ENCODE measurements around the gene TAS2R8. TPM values are rescaled to one million over a fixed set of nuclear protein-coding genes. Genes with fewer than 3 reads are reported as not detected.

TAS2R8 gene
- total RNA-seq, 1 experiment from 2014 or later = not detected

- Histone ChIP-seq H3K9me2 (ENCODE audit: insufficient read depth) (no peaks in the 10 kb centered on the region), H4K20me1 (ENCODE audit: insufficient read depth) (no peaks in the 10 kb centered on the region), H3K27ac (no peak overlapping the region), H3K4me2 (no peak overlapping the region), H3K4me1 (replicated peaks; ENCODE audit: insufficient read depth) (no peaks in the 10 kb centered on the region), H3K4me3 (no peak overlapping the region), H2AFZ (no peak overlapping the region), H3K9me3 (ENCODE audit: insufficient read depth, low read depth) (no peaks in the 10 kb centered on the region), H3F3A (ENCODE audit: insufficient read depth, low read depth) (no peaks in the 10 kb centered on the region), H3K79me2 (ENCODE audit: low read depth) (no peaks in the 10 kb centered on the region), H3K36me3 (ENCODE audit: low read depth) (no peaks in the 10 kb centered on the region), H3K27me3 (ENCODE audit: insufficient read depth, low read depth) (no peaks in the 10 kb centered on the region)
- ChIA-PET CTCF (no interaction called here), POLR2A (ENCODE audit: unreplicated experiment) (no interaction called here)
- intact Hi-C loops (cut with micrococcal nuclease; ENCODE audit: unreplicated experiment) = no loop called here
- no TSS peak for BruUV-seq (replicated peaks)
- DNase-seq = no peak
- no peak for TF ChIP-seq EZH2 (IDR thresholded peaks at IDR 0.05; ENCODE audit: low read depth)
Observed at GRCh38 chr12:10842862-10843261, 35.8 kb upstream of the TAS2R8 start.

DNA sequence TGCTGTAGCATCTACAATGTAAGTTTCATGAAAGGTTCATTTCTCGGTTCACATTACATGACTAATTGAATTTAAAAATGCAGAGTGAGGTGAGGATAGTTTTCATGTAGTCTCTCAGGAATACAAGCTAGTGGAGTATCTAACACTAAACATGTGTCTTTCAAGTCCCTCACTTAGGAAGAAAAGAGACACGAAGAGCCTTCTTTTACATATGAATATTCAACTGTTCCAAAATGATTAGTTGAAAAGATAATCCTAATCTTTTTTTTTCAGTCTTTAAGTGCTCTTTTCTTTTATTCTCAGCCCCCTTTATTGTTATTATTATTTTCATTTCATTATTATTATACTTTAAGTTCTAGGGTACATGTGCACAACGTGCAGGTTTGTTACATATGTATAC lies 31.4 kb upstream of the TAS2R8 start:
- no peak overlapping the region for H3K4me3 ChIP-seq
- no peaks in the 10 kb centered on the region for H3K9me3 ChIP-seq (ENCODE audit: insufficient read depth, low read depth)
- BruUV-seq (replicated peaks) = no TSS peak
- no peaks in the 10 kb centered on the region for H3K36me3 ChIP-seq (ENCODE audit: low read depth)
- H3K9me2 ChIP-seq (ENCODE audit: insufficient read depth) = no peaks in the 10 kb centered on the region
- ChIA-PET CTCF (no interaction called here), POLR2A (ENCODE audit: unreplicated experiment) (no interaction called here)
- TF ChIP-seq, protein P1, sequence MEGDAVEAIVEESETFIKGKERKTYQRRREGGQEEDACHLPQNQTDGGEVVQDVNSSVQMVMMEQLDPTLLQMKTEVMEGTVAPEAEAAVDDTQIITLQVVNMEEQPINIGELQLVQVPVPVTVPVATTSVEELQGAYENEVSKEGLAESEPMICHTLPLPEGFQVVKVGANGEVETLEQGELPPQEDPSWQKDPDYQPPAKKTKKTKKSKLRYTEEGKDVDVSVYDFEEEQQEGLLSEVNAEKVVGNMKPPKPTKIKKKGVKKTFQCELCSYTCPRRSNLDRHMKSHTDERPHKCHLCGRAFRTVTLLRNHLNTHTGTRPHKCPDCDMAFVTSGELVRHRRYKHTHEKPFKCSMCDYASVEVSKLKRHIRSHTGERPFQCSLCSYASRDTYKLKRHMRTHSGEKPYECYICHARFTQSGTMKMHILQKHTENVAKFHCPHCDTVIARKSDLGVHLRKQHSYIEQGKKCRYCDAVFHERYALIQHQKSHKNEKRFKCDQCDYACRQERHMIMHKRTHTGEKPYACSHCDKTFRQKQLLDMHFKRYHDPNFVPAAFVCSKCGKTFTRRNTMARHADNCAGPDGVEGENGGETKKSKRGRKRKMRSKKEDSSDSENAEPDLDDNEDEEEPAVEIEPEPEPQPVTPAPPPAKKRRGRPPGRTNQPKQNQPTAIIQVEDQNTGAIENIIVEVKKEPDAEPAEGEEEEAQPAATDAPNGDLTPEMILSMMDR (conservative IDR thresholded peaks at IDR 0.05) = no peak
- no peak for TF ChIP-seq EZH2 (IDR thresholded peaks at IDR 0.05; ENCODE audit: low read depth)
- H3K4me1 ChIP-seq (replicated peaks; ENCODE audit: insufficient read depth) = no peaks in the 10 kb centered on the region
- H3F3A ChIP-seq (ENCODE audit: insufficient read depth, low read depth) = no peaks in the 10 kb centered on the region
- H4K20me1 ChIP-seq (ENCODE audit: insufficient read depth) = no peaks in the 10 kb centered on the region
- DNase-seq = no peak
- no peaks in the 10 kb centered on the region for H3K79me2 ChIP-seq (ENCODE audit: low read depth)
- no peak overlapping the region for H3K27ac ChIP-seq
- no peak overlapping the region for H3K4me2 ChIP-seq
- intact Hi-C loops (cut with micrococcal nuclease; ENCODE audit: unreplicated experiment) = no loop called here
- no peaks in the 10 kb centered on the region for H3K27me3 ChIP-seq (ENCODE audit: insufficient read depth, low read depth)
- H2AFZ ChIP-seq = no peak overlapping the region

- Histone ChIP-seq H3K4me2 (no peak overlapping the region), H3F3A (ENCODE audit: insufficient read depth, low read depth) (no peaks in the 10 kb centered on the region), H3K4me1 (replicated peaks; ENCODE audit: insufficient read depth) (no peaks in the 10 kb centered on the region), H3K9me2 (ENCODE audit: insufficient read depth) (no peaks in the 10 kb centered on the region), H3K79me2 (ENCODE audit: low read depth) (no peaks in the 10 kb centered on the region), H3K9me3 (ENCODE audit: insufficient read depth, low read depth) (no peaks in the 10 kb centered on the region), H3K27me3 (ENCODE audit: insufficient read depth, low read depth) (no peaks in the 10 kb centered on the region), H3K27ac (no peak overlapping the region), H4K20me1 (ENCODE audit: insufficient read depth) (no peaks in the 10 kb centered on the region), H3K36me3 (ENCODE audit: low read depth) (no peaks in the 10 kb centered on the region), H3K4me3 (no peak overlapping the region), H2AFZ (no peak overlapping the region)
- ChIA-PET CTCF (no interaction called here), POLR2A (ENCODE audit: unreplicated experiment) (no interaction called here)
- no TSS peak for BruUV-seq (replicated peaks)
- TF ChIP-seq EZH2 (IDR thresholded peaks at IDR 0.05; ENCODE audit: low read depth) = no peak
- TF ChIP-seq, protein P1 (conservative IDR thresholded peaks at IDR 0.05) = no peak
- DNase-seq = no peak
- intact Hi-C loops (cut with micrococcal nuclease; ENCODE audit: unreplicated experiment) = no loop called here
Observed at GRCh38 chr12:10829994-10830393, 22.9 kb upstream of the TAS2R8 start.

GRCh38 chr12:10826258-10826657 lies 19.2 kb upstream of the TAS2R8 start, which contains the start of gene TAS2R10:
TAS2R10 (minus strand) TSS chr12:10826358; CDS start chr12:10826269, 89 bp downstream.
- Histone ChIP-seq H3K4me3 (no peak within 1 kb of the TSS), H3K27ac (no peak within 1 kb of the TSS), H3K4me2 (no peak within 1 kb of the TSS), H3K36me3 (ENCODE audit: low read depth) (no peaks in the 10 kb centered on the region), H3K9me3 (ENCODE audit: insufficient read depth, low read depth) (no peaks in the 10 kb centered on the region), H3K4me1 (replicated peaks; ENCODE audit: insufficient read depth) (no peaks in the 10 kb centered on the region), H2AFZ (no peak within 1 kb of the TSS), H3K9me2 (ENCODE audit: insufficient read depth) (0 out of 2 replicates have a peak, but pooled peaks cover 5% of the 10 kb centered on the region), H3K27me3 (ENCODE audit: insufficient read depth, low read depth) (no peaks in the 10 kb centered on the region), H3K79me2 (ENCODE audit: low read depth) (no peaks in the 10 kb centered on the region), H4K20me1 (ENCODE audit: insufficient read depth) (no peaks in the 10 kb centered on the region), H3F3A (ENCODE audit: insufficient read depth, low read depth) (no peaks in the 10 kb centered on the region)
- CTCF ChIA-PET = no interaction called here
- no peak for DNase-seq
- BruUV-seq (replicated peaks) = no TSS peak
- intact Hi-C loops (cut with micrococcal nuclease; ENCODE audit: unreplicated experiment) = no loop called here
- POLR2A ChIA-PET (ENCODE audit: unreplicated experiment) = no interaction called here
- TF ChIP-seq EZH2 (IDR thresholded peaks at IDR 0.05; ENCODE audit: low read depth) = no peak
- TF ChIP-seq, protein P1 (conservative IDR thresholded peaks at IDR 0.05) = no peak
